Measurements from ENCODE around the gene MAPKBP1.

The MAPKBP1 gene

GRCh38 chr15:41858756-41859155, 84.5 kb downstream of the MAPKBP1 start:
- H3K27me3 ChIP-seq: no peaks in the 10 kb centered on the region
- no peak for TF ChIP-seq CTCF (IDR thresholded peaks at IDR 0.05; ENCODE audit: low read depth, low read length)
- H3K9me3 ChIP-seq: no peaks in the 10 kb centered on the region
- DNase-seq: no peak
- no peaks in the 10 kb centered on the region for H3K36me3 ChIP-seq
- no peak overlapping the region for H3K4me3 ChIP-seq (ENCODE audit: low read depth, low read length)
- H3K4me1 ChIP-seq: no peaks in the 10 kb centered on the region

- no peak for TF ChIP-seq CTCF (IDR thresholded peaks at IDR 0.05; ENCODE audit: low read depth, low read length)
- H3K4me3 ChIP-seq (ENCODE audit: low read depth, low read length): no peak overlapping the region
- H3K36me3 ChIP-seq: no peaks in the 10 kb centered on the region
- no peaks in the 10 kb centered on the region for H3K4me1 ChIP-seq
- no peaks in the 10 kb centered on the region for H3K9me3 ChIP-seq
- DNase-seq: no peak
- H3K27me3 ChIP-seq: no peaks in the 10 kb centered on the region
These were observed 86.0 kb downstream of the MAPKBP1 start for GRCh38 chr15:41860049-41860828.

GRCh38 chr15:41861736-41862356, 87.6 kb downstream of the MAPKBP1 start:
- no peak for DNase-seq
- Histone ChIP-seq H3K27me3 (no peaks in the 10 kb centered on the region), H3K36me3 (no peaks in the 10 kb centered on the region), H3K4me1 (peaks cover 9% of the 10 kb centered on the region), H3K9me3 (no peaks in the 10 kb centered on the region), H3K4me3 (ENCODE audit: low read depth, low read length) (no peak overlapping the region)
- TF ChIP-seq CTCF (IDR thresholded peaks at IDR 0.05; ENCODE audit: low read depth, low read length): no peak

GRCh38 chr15:41862515-41863116, 88.3 kb downstream of the MAPKBP1 start:
- H3K9me3 ChIP-seq: no peaks in the 10 kb centered on the region
- no peak for DNase-seq

GRCh38 chr15:41865490-41866055, 91.3 kb downstream of the MAPKBP1 start:
- no peak overlapping the region for H3K4me3 ChIP-seq (ENCODE audit: low read depth, low read length)
- H3K4me1 ChIP-seq: peaks cover 11% of the 10 kb centered on the region
- no peaks in the 10 kb centered on the region for H3K27me3 ChIP-seq
- no peak for TF ChIP-seq CTCF (IDR thresholded peaks at IDR 0.05; ENCODE audit: low read depth, low read length)
- H3K36me3 ChIP-seq: no peaks in the 10 kb centered on the region
- no peak for DNase-seq
- no peaks in the 10 kb centered on the region for H3K9me3 ChIP-seq

More at GRCh38 chr15:41862515-41863116, 88.3 kb downstream of the MAPKBP1 start:
- TF ChIP-seq CTCF (IDR thresholded peaks at IDR 0.05; ENCODE audit: low read depth, low read length): no peak
- Histone ChIP-seq H3K36me3 (no peaks in the 10 kb centered on the region), H3K4me3 (ENCODE audit: low read depth, low read length) (no peak overlapping the region), H3K27me3 (no peaks in the 10 kb centered on the region), H3K4me1 (peaks cover 11% of the 10 kb centered on the region)

Measured in BE2C (cell line).